RWPE2 (cell line): ENCODE measurements around the gene ERCC6L2.

Experiments used
- ATAC-seq: fragments of 200-7000 bp; cut with Tn5 transposase; 3 replicates; pipeline ENCODE4 v1.9.1; 2021; ENCODE audit warnings: low read depth
- DNase-seq: peaks from one replicate; pipeline ENCODE4 v3.0.0-alpha.2; 2020; ENCODE audit warnings: low spot score
- H3K27ac ChIP-seq: fragments of 450-650 bp; 2 replicates; pipeline ENCODE4 v1.5.1; 2017; ENCODE audit warnings: mild to moderate bottlenecking; ENCODE audit not compliant: poor library complexity, severe bottlenecking
- H3K27me3 ChIP-seq: fragments of 250-450 bp; sonication (Bioruptor Pico); 2 replicates; pipeline ENCODE4 v1.5.1; 2021; ENCODE audit warnings: mild to moderate bottlenecking, moderate library complexity; ENCODE audit not compliant: insufficient read depth, poor library complexity, severe bottlenecking
- H3K36me3 ChIP-seq: fragments of 250-450 bp; sonication (Bioruptor Pico); 2 replicates; pipeline ENCODE4 v1.5.1; 2020; ENCODE audit warnings: low read depth, mild to moderate bottlenecking, moderate library complexity
- H3K4me1 ChIP-seq: fragments of 250-450 bp; sonication (Bioruptor Pico); 2 replicates; pipeline ENCODE4 v1.5.1; 2021; ENCODE audit warnings: mild to moderate bottlenecking, moderate library complexity; ENCODE audit not compliant: insufficient read depth, poor library complexity, severe bottlenecking
- H3K4me3 ChIP-seq: fragments of 250-450 bp; sonication (Bioruptor Pico); 2 replicates; pipeline ENCODE4 v1.5.1; 2021; ENCODE audit warnings: mild to moderate bottlenecking, moderate library complexity; ENCODE audit not compliant: severe bottlenecking
- H3K9me3 ChIP-seq: fragments of 250-450 bp; sonication (Bioruptor Pico); 2 replicates; pipeline ENCODE4 v1.5.1; 2021; ENCODE audit warnings: mild to moderate bottlenecking, moderate library complexity; ENCODE audit not compliant: severe bottlenecking
- TF ChIP-seq, protein P1 (sequence below): fragments of 450-650 bp; IDR thresholded peaks from one replicate; pipeline ENCODE4 v1.5.1; 2017; ENCODE audit warnings: mild to moderate bottlenecking, moderate library complexity; ENCODE audit not compliant: poor library complexity, severe bottlenecking

Gene ERCC6L2

DNA sequence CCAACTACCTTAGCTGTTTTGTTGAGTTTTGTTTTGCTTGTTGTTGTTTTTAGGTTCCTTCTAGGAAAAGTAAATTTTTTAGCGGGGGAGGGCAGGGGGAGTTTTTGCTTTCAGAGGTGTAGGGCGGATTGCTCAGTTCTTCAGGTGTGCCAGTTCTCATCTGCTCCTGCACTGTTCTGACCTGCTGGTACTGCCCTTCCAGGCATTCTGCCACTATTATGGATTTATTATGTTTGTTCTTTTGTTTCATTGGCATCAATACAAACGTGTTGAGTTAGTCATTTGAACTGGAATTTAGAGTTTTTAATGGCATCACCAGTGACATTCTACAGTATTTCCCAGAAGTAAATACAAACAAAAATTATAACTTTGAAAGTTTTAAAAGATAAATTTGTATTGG lies 26.0 kb downstream of the ERCC6L2 start:
- DNase-seq (no peak), ATAC-seq (peak; percentile 82)
- Histone ChIP-seq H3K36me3 (peaks cover 16% of the 10 kb centered on the region), H3K27me3 (no peaks in the 10 kb centered on the region), H3K9me3 (no peaks in the 10 kb centered on the region), H3K4me1 (peaks cover 14% of the 10 kb centered on the region), H3K27ac (no peak overlapping the region), H3K4me3 (no peak overlapping the region)
- TF ChIP-seq, protein P1, sequence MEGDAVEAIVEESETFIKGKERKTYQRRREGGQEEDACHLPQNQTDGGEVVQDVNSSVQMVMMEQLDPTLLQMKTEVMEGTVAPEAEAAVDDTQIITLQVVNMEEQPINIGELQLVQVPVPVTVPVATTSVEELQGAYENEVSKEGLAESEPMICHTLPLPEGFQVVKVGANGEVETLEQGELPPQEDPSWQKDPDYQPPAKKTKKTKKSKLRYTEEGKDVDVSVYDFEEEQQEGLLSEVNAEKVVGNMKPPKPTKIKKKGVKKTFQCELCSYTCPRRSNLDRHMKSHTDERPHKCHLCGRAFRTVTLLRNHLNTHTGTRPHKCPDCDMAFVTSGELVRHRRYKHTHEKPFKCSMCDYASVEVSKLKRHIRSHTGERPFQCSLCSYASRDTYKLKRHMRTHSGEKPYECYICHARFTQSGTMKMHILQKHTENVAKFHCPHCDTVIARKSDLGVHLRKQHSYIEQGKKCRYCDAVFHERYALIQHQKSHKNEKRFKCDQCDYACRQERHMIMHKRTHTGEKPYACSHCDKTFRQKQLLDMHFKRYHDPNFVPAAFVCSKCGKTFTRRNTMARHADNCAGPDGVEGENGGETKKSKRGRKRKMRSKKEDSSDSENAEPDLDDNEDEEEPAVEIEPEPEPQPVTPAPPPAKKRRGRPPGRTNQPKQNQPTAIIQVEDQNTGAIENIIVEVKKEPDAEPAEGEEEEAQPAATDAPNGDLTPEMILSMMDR: no peak

DNA sequence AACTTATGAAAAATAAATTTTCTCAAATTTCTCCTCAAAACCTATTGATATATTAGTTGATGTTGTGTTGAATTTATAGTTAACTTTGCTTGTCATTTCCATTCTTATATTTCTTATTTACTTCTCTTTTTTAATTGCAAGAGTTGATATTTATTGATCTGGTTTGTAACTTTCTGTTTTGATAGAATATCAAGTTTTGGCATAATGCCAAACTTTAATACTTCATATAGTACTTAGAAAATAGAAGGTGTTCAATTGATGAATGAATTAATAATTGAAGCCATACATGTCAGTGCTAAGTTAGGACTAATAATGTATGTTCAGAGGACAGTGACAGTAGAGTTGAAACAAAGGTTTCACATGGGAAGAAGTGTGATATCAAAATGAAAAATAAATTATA lies 27.9 kb downstream of the ERCC6L2 start:
- DNase-seq (no peak), ATAC-seq (no peak)
- H3K27me3 ChIP-seq: no peaks in the 10 kb centered on the region
- peaks cover 20% of the 10 kb centered on the region for H3K36me3 ChIP-seq
- no peak overlapping the region for H3K4me3 ChIP-seq
- no peaks in the 10 kb centered on the region for H3K9me3 ChIP-seq
- TF ChIP-seq, protein P1: no peak
- H3K4me1 ChIP-seq: peaks cover 14% of the 10 kb centered on the region
- no peak overlapping the region for H3K27ac ChIP-seq

DNA sequence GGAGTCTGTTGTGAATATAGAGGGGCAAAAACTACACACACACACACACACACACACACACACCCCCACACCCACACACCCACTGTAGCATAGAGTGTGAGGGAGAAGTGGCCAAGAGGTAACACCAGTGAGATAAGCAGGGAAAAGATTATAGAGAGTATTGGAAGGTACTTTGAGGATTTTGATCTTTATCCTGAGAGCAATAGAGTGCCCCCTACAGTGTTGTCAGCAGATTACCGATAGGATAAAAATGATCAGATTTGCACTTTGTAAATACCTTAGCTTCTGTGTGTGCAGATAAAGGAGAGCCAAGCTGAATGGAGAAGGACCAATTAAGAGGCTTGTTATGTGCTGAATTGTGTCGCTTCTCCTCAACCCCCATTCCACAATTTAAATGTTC lies 32.3 kb downstream of the ERCC6L2 start:
- Histone ChIP-seq H3K36me3 (peaks cover 35% of the 10 kb centered on the region), H3K4me3 (no peak overlapping the region), H3K27me3 (no peaks in the 10 kb centered on the region), H3K9me3 (no peaks in the 10 kb centered on the region), H3K27ac (no peak overlapping the region), H3K4me1 (peaks cover 10% of the 10 kb centered on the region)
- TF ChIP-seq, protein P1: no peak
- no peak for DNase-seq
- ATAC-seq: no peak

DNA sequence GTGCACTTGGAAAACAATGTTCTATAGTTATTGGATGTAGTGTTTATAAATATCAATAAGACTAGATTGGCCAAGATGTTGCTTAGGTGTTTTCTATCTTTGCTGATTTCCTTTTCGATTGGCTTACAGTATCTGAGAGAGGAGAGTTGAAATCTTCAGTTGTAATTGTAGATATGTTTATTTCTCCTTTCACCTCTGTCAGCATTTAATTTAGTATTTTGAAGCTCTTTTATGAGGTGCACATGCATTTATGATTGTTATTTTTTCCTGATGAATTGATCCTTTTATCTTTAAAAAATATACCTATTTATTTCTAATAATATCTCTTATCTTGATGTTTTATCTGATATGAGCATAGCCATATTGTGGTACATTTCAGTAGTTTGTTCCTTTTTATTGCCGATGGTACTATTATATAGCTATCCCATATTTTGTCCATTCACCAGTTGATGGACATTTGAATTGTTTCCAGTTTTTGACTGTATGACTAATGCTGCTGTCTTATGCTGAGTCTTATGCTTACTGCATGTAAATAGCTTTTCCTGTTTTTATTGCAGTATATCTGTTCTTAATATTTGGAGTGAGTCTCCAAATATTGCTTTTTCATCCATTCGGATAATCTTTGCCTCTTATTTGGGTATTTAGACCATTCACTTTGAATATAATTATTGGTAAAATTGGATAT lies 34.7 kb downstream of the ERCC6L2 start:
- H3K4me3 ChIP-seq: no peak overlapping the region
- DNase-seq (no peak), ATAC-seq (no peak)
- peaks cover 6% of the 10 kb centered on the region for H3K4me1 ChIP-seq
- TF ChIP-seq, protein P1: no peak
- peaks cover 38% of the 10 kb centered on the region for H3K36me3 ChIP-seq
- no peaks in the 10 kb centered on the region for H3K9me3 ChIP-seq
- no peak overlapping the region for H3K27ac ChIP-seq
- no peaks in the 10 kb centered on the region for H3K27me3 ChIP-seq

DNA sequence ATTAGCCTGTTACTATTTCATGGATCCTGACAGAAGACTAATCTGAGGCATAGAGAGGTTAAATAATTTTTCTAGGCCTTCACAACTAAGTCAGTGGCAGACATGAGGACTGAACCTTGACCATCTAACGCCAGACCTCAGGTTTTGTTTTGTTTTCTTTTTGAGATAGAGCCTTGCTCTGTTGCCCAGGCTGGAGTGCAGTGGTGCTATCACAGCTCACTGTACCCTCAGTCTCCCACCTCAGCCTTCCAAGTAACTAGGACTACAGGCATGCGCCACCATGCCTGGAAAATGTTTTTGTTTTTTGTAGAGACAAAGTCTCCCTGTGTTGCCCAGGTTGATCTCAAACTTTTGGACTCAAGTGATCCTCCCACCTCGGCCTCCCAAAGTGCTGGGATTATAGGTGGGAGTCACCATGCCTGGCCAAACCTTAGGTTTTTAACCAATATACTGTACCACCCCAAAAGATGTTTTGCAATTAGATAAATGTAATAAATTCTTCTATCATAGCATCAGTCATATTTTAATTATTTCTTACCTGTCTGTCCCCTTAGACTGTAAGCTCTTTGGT lies 35.4 kb downstream of the ERCC6L2 start:
- TF ChIP-seq, protein P1: no peak
- ATAC-seq (no peak), DNase-seq (no peak)
- H3K4me1 ChIP-seq: peaks cover 6% of the 10 kb centered on the region
- peaks cover 45% of the 10 kb centered on the region for H3K36me3 ChIP-seq
- H3K27me3 ChIP-seq: no peaks in the 10 kb centered on the region
- H3K4me3 ChIP-seq: no peak overlapping the region
- H3K9me3 ChIP-seq: no peaks in the 10 kb centered on the region
- H3K27ac ChIP-seq: no peak overlapping the region
